DMS114 treated with DMSO at 0.1 percent for 48 hours (cell line): ENCODE data around the gene PLSCR1.
"Not testable (repeated sequence)": the region's sequence is repeated elsewhere in the genome, so short reads cannot be mapped to it uniquely, and the experiment has no call there.

Source experiments
- DNase-seq: peaks from one replicate; lab custom pipeline; 2025; ENCODE audit not compliant: unreplicated experiment; lab: John Stamatoyannopoulos, UW

PLSCR1 gene

GRCh38 chr3:146485297-146485696 is 59.1 kb downstream of the PLSCR1 start:
- DNase-seq = no peak

GRCh38 chr3:146476094-146476740 is 68.2 kb downstream of the PLSCR1 start:
- DNase-seq = no peak

GRCh38 chr3:146474976-146475375 is 69.4 kb downstream of the PLSCR1 start:
- DNase-seq = not testable (repeated sequence)

- no peak for DNase-seq
These were observed 70.7 kb downstream of the PLSCR1 start for GRCh38 chr3:146473726-146474125.

DNA sequence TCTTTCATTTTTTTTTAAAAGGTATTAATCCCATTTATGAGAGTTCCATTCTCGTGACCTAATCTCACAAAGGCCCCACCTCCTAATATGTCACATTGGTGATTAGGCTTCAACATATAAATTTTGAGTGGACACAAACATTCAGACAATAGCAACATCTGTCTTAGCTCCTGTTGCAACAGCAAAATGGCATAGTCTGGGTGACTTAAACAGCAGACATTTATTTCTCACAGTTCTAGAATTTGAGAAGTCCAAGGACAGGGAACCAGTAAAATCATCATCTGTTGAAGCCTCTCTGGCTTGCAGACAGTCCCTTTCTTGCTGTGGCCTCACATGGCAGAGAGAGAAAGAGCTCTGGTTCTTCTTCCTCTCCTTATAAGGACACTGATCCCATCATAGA is 71.8 kb downstream of the PLSCR1 start:
- DNase-seq = no peak

GRCh38 chr3:146471012-146471411 is 73.4 kb downstream of the PLSCR1 start:
- no peak for DNase-seq

DNA sequence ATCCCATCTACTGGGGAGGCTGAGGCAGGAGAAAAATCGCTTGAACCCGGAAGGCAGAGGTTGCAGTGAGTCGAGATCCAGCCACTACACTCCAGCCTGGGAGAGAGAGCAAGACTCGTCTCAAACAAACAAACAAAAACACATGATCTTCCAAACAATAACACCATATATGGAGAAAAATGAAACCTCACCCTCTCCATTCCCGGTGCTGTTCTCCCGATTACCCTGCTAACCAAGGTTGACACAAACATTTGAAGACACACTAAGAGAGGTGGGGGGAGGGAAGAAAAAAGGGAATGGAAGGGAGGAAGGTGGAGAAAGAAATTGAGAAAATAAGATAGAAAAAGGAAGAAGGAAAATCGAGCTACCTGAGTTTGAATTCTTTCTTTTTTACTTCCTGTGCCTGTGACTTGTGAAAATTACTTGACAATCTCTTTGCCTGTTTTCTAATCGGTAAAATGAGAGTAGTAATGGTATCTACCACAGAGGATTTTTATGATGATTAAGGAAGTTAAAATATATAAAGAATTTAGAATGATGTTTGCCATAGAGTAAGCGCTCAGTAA is 73.9 kb downstream of the PLSCR1 start:
- no peak for DNase-seq

DNA sequence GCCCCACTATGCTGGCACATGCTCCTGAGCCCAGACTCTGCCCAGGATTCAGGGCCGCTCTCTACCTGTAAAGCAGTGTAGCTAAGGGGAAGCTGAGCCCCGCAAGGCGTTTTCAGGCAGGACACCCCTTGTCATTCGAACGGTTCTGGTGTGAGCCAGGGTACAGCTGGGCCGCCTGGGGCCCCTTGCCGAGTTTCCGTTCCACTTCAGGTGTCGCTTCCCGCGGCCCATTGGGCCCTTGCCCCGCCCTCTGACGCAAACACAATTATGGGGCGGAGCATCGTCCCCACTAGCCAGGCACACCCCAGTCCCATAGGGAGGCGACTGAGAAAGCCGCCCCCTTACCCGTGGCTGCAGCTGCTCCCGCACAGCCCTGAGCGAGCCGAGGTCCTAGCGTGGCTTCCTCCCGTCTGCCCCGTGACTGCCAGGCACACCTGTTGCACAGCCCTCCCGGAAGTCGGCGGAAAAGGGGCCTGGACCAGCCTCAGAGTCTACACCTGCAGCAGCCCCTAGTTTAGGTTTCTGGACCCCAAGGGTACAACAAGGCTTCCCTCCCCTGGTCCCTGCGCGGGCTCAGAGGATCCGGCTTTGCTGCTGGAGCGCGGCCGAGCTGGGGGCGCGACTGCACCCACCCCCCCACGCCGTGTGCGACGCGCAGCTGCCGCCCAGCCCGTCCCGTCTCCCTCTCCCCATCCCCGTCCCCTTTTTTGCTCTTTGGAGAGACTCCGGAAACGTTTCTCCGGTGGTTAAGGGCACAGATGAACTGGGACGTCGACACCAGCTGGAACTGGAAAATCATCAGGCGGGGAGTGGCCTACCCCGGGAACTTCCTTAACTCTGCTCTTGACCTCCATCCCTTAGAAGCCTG is 75.0 kb downstream of the PLSCR1 start, which contains the start of gene PLSCR2:
TSS of gene PLSCR2 (minus strand) at position 412 of the 868 bp plus-strand sequence. CDS start 9,657 bp downstream, outside the sequence.
- DNase-seq = no peak

GRCh38 chr3:146468671-146469149 is 75.7 kb downstream of the PLSCR1 start:
- no peak for DNase-seq

DNA sequence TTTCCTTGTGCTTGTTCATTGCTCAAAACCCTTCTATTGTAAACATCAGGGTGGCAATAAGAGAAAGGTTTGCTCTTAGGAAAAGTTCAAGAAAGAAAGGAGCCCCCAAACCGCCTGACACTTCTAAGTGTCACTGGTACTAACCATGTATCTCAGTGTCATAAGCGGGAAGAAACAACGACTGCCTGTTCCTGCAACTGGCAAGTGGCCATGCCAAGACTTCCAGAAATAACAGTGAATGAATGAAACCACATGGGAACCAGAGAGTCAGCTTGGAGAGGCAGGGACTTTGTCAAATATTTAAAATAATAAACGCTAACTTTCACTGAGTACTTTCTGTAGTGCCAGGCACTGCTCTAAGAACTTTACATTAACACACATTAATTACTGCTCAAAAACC is 76.2 kb downstream of the PLSCR1 start:
- DNase-seq = no peak

GRCh38 chr3:146466604-146467003 is 77.8 kb downstream of the PLSCR1 start:
- no peak for DNase-seq

DNA sequence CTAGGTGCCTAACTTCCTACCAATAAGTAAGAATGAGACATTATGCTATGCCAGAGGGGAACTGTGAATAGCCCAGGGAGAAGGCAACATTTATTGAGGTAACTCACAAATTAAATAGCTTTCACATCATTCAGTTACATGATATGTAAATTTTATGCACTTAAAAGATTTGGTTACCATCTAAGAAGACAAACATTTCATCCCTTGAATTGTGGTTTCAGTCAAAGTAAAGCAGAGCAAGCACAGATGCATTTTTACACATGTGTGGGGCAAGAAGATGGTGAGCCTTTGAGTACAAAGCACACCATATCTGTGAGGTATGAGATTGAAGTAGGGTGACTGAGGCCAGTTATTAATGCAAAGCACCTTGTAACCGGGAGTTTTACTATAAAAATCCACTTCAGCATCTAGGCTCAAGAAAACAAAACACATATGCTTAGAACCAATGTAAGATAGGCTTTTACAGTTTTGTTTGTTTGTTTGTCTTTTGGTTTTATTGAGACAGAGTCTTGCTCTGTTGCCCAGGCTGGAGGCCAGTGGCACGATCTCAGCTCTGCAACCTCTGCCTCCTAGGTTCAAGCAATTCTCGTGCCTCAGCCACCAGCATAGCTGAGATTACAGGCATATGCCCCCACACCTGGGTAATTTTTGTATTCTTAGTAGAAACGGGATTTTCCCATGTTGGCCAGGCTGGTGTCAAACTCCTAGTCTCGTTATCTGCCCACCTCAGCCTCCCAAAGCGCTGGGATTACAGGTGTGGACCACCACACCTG is 78.5 kb downstream of the PLSCR1 start:
- no peak for DNase-seq
